Renal pelvis (tissue), 12 donors: ENCODE measurements around the gene AP1S1. TPM values are rescaled to one million over a fixed set of nuclear protein-coding genes. Genes with fewer than 3 reads are reported as not detected.
"Not testable (repeated sequence)": the region's sequence is repeated elsewhere in the genome, so short reads cannot be mapped to it uniquely, and the experiment has no call there.

ENCODE experiments used
- DNase-seq: peaks from one replicate; pipeline ENCODE4 v3.0.0-alpha.2; 2013
- long read RNA-seq, 16 experiments: transcript quantifications; one replicate each; lab custom pipeline, GENCODE V29; 2026
- polyA plus RNA-seq, 3 donors: library from polyadenylated mRNA; unstranded; fragments of 120-200 nt; gene quantifications; one replicate each; pipeline ENCODE4 v1.2.1, GENCODE V29; 2013; ENCODE audit not compliant: insufficient read length in 3 of 3

The AP1S1 gene
- 10 to 100 TPM; 72.6 to 81.6 (median 73.3) TPM for polyA plus RNA-seq
- long read RNA-seq, donor 1, transcript AP1S1-201 (5 exons, 1,303 nt) = major isoform, 19 of 19 reads
- long read RNA-seq, donor 1, partial matches to known transcripts = 0 of 19 reads
- long read RNA-seq, donor 1, other reads (novel, unspliced or antisense) = 0 of 19 reads
- long read RNA-seq, donor 2, transcript AP1S1-202 (5 exons, 573 nt) = minor isoform, 7 of 84 reads
- long read RNA-seq, donor 2, transcript AP1S1-201 (5 exons, 1,303 nt) = major isoform, 62 of 84 reads
- long read RNA-seq, donor 2, partial matches to known transcripts = 12 of 84 reads
- long read RNA-seq, donor 2, other reads (novel, unspliced or antisense) = 0 of 84 reads
- long read RNA-seq, donor 3, transcript AP1S1-201 (5 exons, 1,303 nt) = major isoform, 27 of 37 reads
- long read RNA-seq, donor 3, partial matches to known transcripts = 7 of 37 reads
- long read RNA-seq, donor 3, other reads (novel, unspliced or antisense) = 0 of 37 reads
- long read RNA-seq, donor 4, transcript AP1S1-201 (5 exons, 1,303 nt) = major isoform, 60 of 79 reads
- long read RNA-seq, donor 4, partial matches to known transcripts = 16 of 79 reads
- long read RNA-seq, donor 4, other reads (novel, unspliced or antisense) = 0 of 79 reads
- long read RNA-seq, donor 5, transcript AP1S1-201 (5 exons, 1,303 nt) = major isoform, 15 of 15 reads
- long read RNA-seq, donor 5, partial matches to known transcripts = 0 of 15 reads
- long read RNA-seq, donor 5, other reads (novel, unspliced or antisense) = 0 of 15 reads
- long read RNA-seq, donor 6, transcript AP1S1-201 (5 exons, 1,303 nt) = major isoform, 43 of 51 reads
- long read RNA-seq, donor 6, partial matches to known transcripts = 6 of 51 reads
- long read RNA-seq, donor 6, other reads (novel, unspliced or antisense) = 0 of 51 reads
- long read RNA-seq, donor 7, transcript AP1S1-201 (5 exons, 1,303 nt) = major isoform, 37 of 49 reads
- long read RNA-seq, donor 7, partial matches to known transcripts = 7 of 49 reads
- long read RNA-seq, donor 7, other reads (novel, unspliced or antisense) = 0 of 49 reads
- long read RNA-seq, donor 8, transcript AP1S1-201 (5 exons, 1,303 nt) = major isoform, 5 of 7 reads
- long read RNA-seq, donor 8, partial matches to known transcripts = 0 of 7 reads
- long read RNA-seq, donor 8, other reads (novel, unspliced or antisense) = 0 of 7 reads
- long read RNA-seq, donor 9, transcript AP1S1-201 (5 exons, 1,303 nt) = major isoform, 31 of 47 reads
- long read RNA-seq, donor 9, partial matches to known transcripts = 14 of 47 reads
- long read RNA-seq, donor 9, other reads (novel, unspliced or antisense) = 0 of 47 reads
- long read RNA-seq, donor 10, transcript AP1S1-201 (5 exons, 1,303 nt) = major isoform, 28 of 37 reads
- long read RNA-seq, donor 10, partial matches to known transcripts = 8 of 37 reads
- long read RNA-seq, donor 10, other reads (novel, unspliced or antisense) = 0 of 37 reads
- long read RNA-seq, donor 11, transcript AP1S1-201 (5 exons, 1,303 nt) = major isoform, 14 of 20 reads
- long read RNA-seq, donor 11, partial matches to known transcripts = 6 of 20 reads
- long read RNA-seq, donor 11, other reads (novel, unspliced or antisense) = 0 of 20 reads
- long read RNA-seq, donor 12, transcript AP1S1-201 (5 exons, 1,303 nt) = major isoform, 51 of 60 reads
- long read RNA-seq, donor 12, partial matches to known transcripts = 7 of 60 reads
- long read RNA-seq, donor 12, other reads (novel, unspliced or antisense) = 0 of 60 reads
- long read RNA-seq, donor 13, transcript AP1S1-201 (5 exons, 1,303 nt) = major isoform, 13 of 14 reads
- long read RNA-seq, donor 13, partial matches to known transcripts = 0 of 14 reads
- long read RNA-seq, donor 13, other reads (novel, unspliced or antisense) = 0 of 14 reads
- long read RNA-seq, donor 14, transcript AP1S1-201 (5 exons, 1,303 nt) = major isoform, 33 of 62 reads
- long read RNA-seq, donor 14, partial matches to known transcripts = 27 of 62 reads
- long read RNA-seq, donor 14, other reads (novel, unspliced or antisense) = 0 of 62 reads
- long read RNA-seq, donor 15, transcript AP1S1-201 (5 exons, 1,303 nt) = major isoform, 54 of 75 reads
- long read RNA-seq, donor 15, partial matches to known transcripts = 17 of 75 reads
- long read RNA-seq, donor 15, other reads (novel, unspliced or antisense) = 0 of 75 reads
- long read RNA-seq, donor 16, transcript AP1S1-201 (5 exons, 1,303 nt) = major isoform, 34 of 48 reads
- long read RNA-seq, donor 16, partial matches to known transcripts = 10 of 48 reads
- long read RNA-seq, donor 16, other reads (novel, unspliced or antisense) = 0 of 48 reads

GRCh38 chr7:101153969-101154692 is at the start of gene AP1S1:
Gene AP1S1, plus strand, starts transcription at chr7:101154476. Its CDS starts 39 bp downstream, at chr7:101154515.
- DNase-seq = peak; percentile 96

- no peak for DNase-seq
These were observed 49.5 kb upstream of the AP1S1 start for GRCh38 chr7:101104799-101105198.

GRCh38 chr7:101105248-101105647 is 49.0 kb upstream of the AP1S1 start:
- not testable (repeated sequence) for DNase-seq

- no peak for DNase-seq
These were observed 47.9 kb upstream of the AP1S1 start for GRCh38 chr7:101106386-101106785.

GRCh38 chr7:101108330-101108857 is 45.9 kb upstream of the AP1S1 start:
- peak; percentile 42 for DNase-seq

- DNase-seq = no peak
These were observed 45.3 kb upstream of the AP1S1 start for GRCh38 chr7:101108961-101109360.

GRCh38 chr7:101109368-101109767 is 44.9 kb upstream of the AP1S1 start:
- DNase-seq = no peak

- no peak for DNase-seq
These were observed 43.0 kb upstream of the AP1S1 start for GRCh38 chr7:101111261-101111660.

- DNase-seq = peak; percentile 45
These were observed 42.0 kb upstream of the AP1S1 start for GRCh38 chr7:101112233-101112632.

- DNase-seq = not testable (repeated sequence)
These were observed 41.1 kb upstream of the AP1S1 start for GRCh38 chr7:101113140-101113539.

GRCh38 chr7:101113836-101114235 is 40.4 kb upstream of the AP1S1 start:
- DNase-seq = no peak

- no peak for DNase-seq
These were observed 39.8 kb upstream of the AP1S1 start for GRCh38 chr7:101114492-101114891.

- no peak for DNase-seq
These were observed 39.1 kb upstream of the AP1S1 start for GRCh38 chr7:101115215-101115614.

GRCh38 chr7:101116898-101117297 is 37.4 kb upstream of the AP1S1 start:
- no peak for DNase-seq

GRCh38 chr7:101118856-101119255 is 35.4 kb upstream of the AP1S1 start:
- DNase-seq = no peak

- DNase-seq = no peak
These were observed 34.4 kb upstream of the AP1S1 start for GRCh38 chr7:101119876-101120275.

- no peak for DNase-seq
These were observed 34.0 kb upstream of the AP1S1 start for GRCh38 chr7:101120315-101120714.

GRCh38 chr7:101121631-101121990 is 32.7 kb upstream of the AP1S1 start:
- not testable (repeated sequence) for DNase-seq
